Stomach smooth muscle (tissue), 2 donors: ENCODE results near the gene PDCD11.
"Not testable (repeated sequence)": the region's sequence is repeated elsewhere in the genome, so short reads cannot be mapped to it uniquely, and the experiment has no call there.

Experiments used
- H3K27ac ChIP-seq: one replicate; pipeline ENCODE4 v1.7.0; 2013; ENCODE audit warnings: mild to moderate bottlenecking, low read length, inconsistent platforms
- H3K27me3 ChIP-seq, 2 donors: one replicate each; pipeline ENCODE4 v1.7.0; 2013; ENCODE audit warnings: low read length in 2 of 2; ENCODE audit not compliant: insufficient read depth in 2 of 2, control insufficient read depth in 1 of 2
- H3K36me3 ChIP-seq, 2 donors: one replicate each; pipeline ENCODE4 v1.7.0; 2013; ENCODE audit warnings: low read length in 2 of 2; ENCODE audit not compliant: control insufficient read depth in 2 of 2, insufficient read depth in 2 of 2
- H3K4me1 ChIP-seq: one replicate; pipeline ENCODE4 v1.7.0; 2013; ENCODE audit warnings: low read length; ENCODE audit not compliant: control insufficient read depth, insufficient read depth
- H3K4me3 ChIP-seq, 2 donors: one replicate each; pipeline ENCODE4 v1.7.0; 2013; ENCODE audit warnings: low read length in 2 of 2
- H3K9ac ChIP-seq, 2 donors: one replicate each; pipeline ENCODE4 v1.7.0; 2013; ENCODE audit warnings: low read length in 2 of 2, mild to moderate bottlenecking in 1 of 2
- H3K9me3 ChIP-seq, 2 donors: one replicate each; pipeline ENCODE4 v1.7.0; 2013; ENCODE audit warnings: low read length in 2 of 2; ENCODE audit not compliant: control insufficient read depth in 2 of 2
- donor health status: healthy.
- donor health status: Pancreatic carcinoma.

The PDCD11 gene

GRCh38 chr10:103476046-103476768 lies 79.8 kb downstream of the PDCD11 start:
- no peak overlapping the region for H3K4me3 ChIP-seq
- H3K4me1 ChIP-seq, result no peaks in the 10 kb centered on the region
- H3K36me3 ChIP-seq, result no peaks in the 10 kb centered on the region
- H3K27ac ChIP-seq, result no peak overlapping the region
- no peaks in the 10 kb centered on the region for H3K9me3 ChIP-seq
- H3K27me3 ChIP-seq, result peaks cover 0 to 2% of the 10 kb centered on the region in 2 donors
- H3K9ac ChIP-seq, result no peak overlapping the region

- H3K36me3 ChIP-seq, result no peaks in the 10 kb centered on the region
- H3K4me3 ChIP-seq, result no peak overlapping the region
- H3K27me3 ChIP-seq, result peaks cover 0 to 2% of the 10 kb centered on the region in 2 donors
- H3K27ac ChIP-seq, result no peak overlapping the region
- H3K9me3 ChIP-seq, result no peaks in the 10 kb centered on the region
- H3K9ac ChIP-seq, result no peak overlapping the region
- no peaks in the 10 kb centered on the region for H3K4me1 ChIP-seq
These were observed 82.2 kb downstream of the PDCD11 start for GRCh38 chr10:103478671-103479070.

- no peaks in the 10 kb centered on the region for H3K9me3 ChIP-seq
- no peak within 1 kb of the TSS for H3K27ac ChIP-seq
These were observed 82.7 kb downstream of the PDCD11 start, which contains the start of gene CALHM3 for GRCh38 chr10:103479135-103479534. CALHM3 (minus strand) TSS chr10:103479240; CDS start chr10:103479032, 208 bp downstream.

GRCh38 chr10:103480521-103480920 lies 84.1 kb downstream of the PDCD11 start:
- H3K36me3 ChIP-seq, result no peaks in the 10 kb centered on the region
- H3K4me3 ChIP-seq, result no peak overlapping the region
- H3K9ac ChIP-seq, result no peak overlapping the region
- H3K9me3 ChIP-seq, result no peaks in the 10 kb centered on the region
- H3K4me1 ChIP-seq, result no peaks in the 10 kb centered on the region
- no peak overlapping the region for H3K27ac ChIP-seq
- H3K27me3 ChIP-seq, result no peaks in the 10 kb centered on the region

More at GRCh38 chr10:103479135-103479534, 82.7 kb downstream of the PDCD11 start, which contains the start of gene CALHM3:
- no peak within 1 kb of the TSS for H3K9ac ChIP-seq
- H3K27me3 ChIP-seq, result peaks cover 0 to 2% of the 10 kb centered on the region in 2 donors
- no peaks in the 10 kb centered on the region for H3K4me1 ChIP-seq
- no peak within 1 kb of the TSS for H3K4me3 ChIP-seq
- no peaks in the 10 kb centered on the region for H3K36me3 ChIP-seq

- no peaks in the 10 kb centered on the region for H3K36me3 ChIP-seq
- H3K9ac ChIP-seq, result no peak overlapping the region
- H3K27ac ChIP-seq, result no peak overlapping the region
- no peaks in the 10 kb centered on the region for H3K9me3 ChIP-seq
- H3K4me1 ChIP-seq, result peaks cover 2% of the 10 kb centered on the region
- H3K4me3 ChIP-seq, result no peak overlapping the region
- H3K27me3 ChIP-seq, result no peaks in the 10 kb centered on the region
These were observed 85.6 kb downstream of the PDCD11 start for GRCh38 chr10:103481974-103482531.

- not testable (repeated sequence) for H3K27ac ChIP-seq, H3K4me1 ChIP-seq, H3K4me3 ChIP-seq, H3K9ac ChIP-seq, H3K36me3 ChIP-seq, H3K9me3 ChIP-seq, H3K27me3 ChIP-seq
These were observed 90.4 kb downstream of the PDCD11 start for GRCh38 chr10:103486635-103487409.

- peaks cover 2% of the 10 kb centered on the region for H3K4me1 ChIP-seq
- H3K36me3 ChIP-seq, result no peaks in the 10 kb centered on the region
- no peak overlapping the region for H3K4me3 ChIP-seq
- H3K9ac ChIP-seq, result no peak overlapping the region
- peaks cover 0 to 2% of the 10 kb centered on the region in 2 donors for H3K27me3 ChIP-seq
- H3K27ac ChIP-seq, result no peak overlapping the region
- no peaks in the 10 kb centered on the region for H3K9me3 ChIP-seq
These were observed 90.9 kb downstream of the PDCD11 start for GRCh38 chr10:103487410-103487708.

- Histone ChIP-seq H3K9me3 (no peaks in the 10 kb centered on the region), H3K4me1 (peaks cover 13% of the 10 kb centered on the region), H3K4me3 (no peak overlapping the region), H3K27ac (no peak overlapping the region), H3K9ac (no peak overlapping the region), H3K27me3 (peaks cover 23 to 27% of the 10 kb centered on the region in 2 donors), H3K36me3 (no peaks in the 10 kb centered on the region)
These were observed 94.5 kb downstream of the PDCD11 start for GRCh38 chr10:103490986-103491314.

GRCh38 chr10:103491729-103492364 lies 95.4 kb downstream of the PDCD11 start:
- H3K27me3 ChIP-seq, result peaks cover 23 to 27% of the 10 kb centered on the region in 2 donors
- no peak overlapping the region for H3K27ac ChIP-seq
- no peak overlapping the region for H3K9ac ChIP-seq
- H3K36me3 ChIP-seq, result no peaks in the 10 kb centered on the region
- H3K9me3 ChIP-seq, result no peaks in the 10 kb centered on the region
- no peak overlapping the region for H3K4me3 ChIP-seq
- peaks cover 13% of the 10 kb centered on the region for H3K4me1 ChIP-seq

GRCh38 chr10:103492655-103493261 lies 96.3 kb downstream of the PDCD11 start:
- H3K27ac ChIP-seq, result no peak overlapping the region
- no peak overlapping the region for H3K9ac ChIP-seq
- peak overlapping the region in 1 of 2 donors; percentile 68 for H3K4me3 ChIP-seq

More at GRCh38 chr10:103492655-103493261, 96.3 kb downstream of the PDCD11 start:
- Histone ChIP-seq H3K9me3 (no peaks in the 10 kb centered on the region), H3K4me1 (peaks cover 13% of the 10 kb centered on the region), H3K36me3 (no peaks in the 10 kb centered on the region), H3K27me3 (peaks cover 29 to 30% of the 10 kb centered on the region in 2 donors)
